Measurements from ENCODE around the gene SHISA6. TPM values are rescaled to one million over a fixed set of nuclear protein-coding genes. Genes with fewer than 3 reads are reported as not detected.
"Not testable (repeated sequence)": the region's sequence is repeated elsewhere in the genome, so short reads cannot be mapped to it uniquely, and the experiment has no call there.

SHISA6 gene
- polyA plus RNA-seq, 1 donor (not counting 4 experiments of a cell fraction or from before 2014, with no cell fraction given) = 2.2 TPM

- Histone ChIP-seq H3K79me2 (ENCODE audit: control insufficient read depth, insufficient read depth, low read length) (no peaks in the 10 kb centered on the region), H3K27me3 (ENCODE audit: control insufficient read depth, extremely low read depth, insufficient read depth, low read length) (no peaks in the 10 kb centered on the region), H4K20me1 (ENCODE audit: control insufficient read depth, extremely low read depth, insufficient read depth, low read length) (no peaks in the 10 kb centered on the region), H3K9ac (ENCODE audit: control insufficient read depth, extremely low read depth, insufficient read depth, low read length) (no peak overlapping the region), H3K4me3 (ENCODE audit: control insufficient read depth in 2 of 3, extremely low read depth in 1 of 3, insufficient read depth in 2 of 3, low read depth in 1 of 3, low read length in 3 of 3) (no peak overlapping the region), H3K36me3 (ENCODE audit: control insufficient read depth in 2 of 2, extremely low read depth in 1 of 2, insufficient read depth in 2 of 2, low read length in 2 of 2) (no peaks in the 10 kb centered on the region), H2AFZ (ENCODE audit: control insufficient read depth, low read length) (no peak overlapping the region), H3K27ac (ENCODE audit: control insufficient read depth, insufficient read depth, low read length) (no peak overlapping the region), H3K4me2 (ENCODE audit: control insufficient read depth, extremely low read depth, insufficient read depth, low read depth, low read length) (no peak overlapping the region), H3K9me1 (ENCODE audit: control insufficient read depth, extremely low read depth, insufficient read depth, low read length) (no peaks in the 10 kb centered on the region), H3K9me3 (ENCODE audit: control insufficient read depth, low read depth, low read length) (no peaks in the 10 kb centered on the region), H3K4me1 (ENCODE audit: control insufficient read depth, extremely low read depth, insufficient read depth, low read length) (no peaks in the 10 kb centered on the region)
- TF ChIP-seq CTCF (optimal IDR thresholded peaks at IDR 0.05 in 1 of 3, IDR thresholded peaks at IDR 0.05 in 1 of 3, conservative IDR thresholded peaks at IDR 0.05 in 1 of 3; ENCODE audit: extremely low read depth in 1 of 3, insufficient read depth in 2 of 3, low read length in 3 of 3) (no peak), EZH2 (IDR thresholded peaks at IDR 0.05; ENCODE audit: low read length) (no peak)
- no peak for DNase-seq (ENCODE audit: low read depth, low spot score)
- dilution Hi-C loops (cut with MboI; ENCODE audit: extremely low pct_ligation_motif_present, low sequenced_read_pairs) = no loop called here
- FAIRE-seq = no peak
Observed at GRCh38 chr17:11309033-11309432, 68.0 kb downstream of the SHISA6 start.

GRCh38 chr17:11309850-11310249 is 68.8 kb downstream of the SHISA6 start:
- Histone ChIP-seq H3K4me1 (ENCODE audit: control insufficient read depth, extremely low read depth, insufficient read depth, low read length) (no peaks in the 10 kb centered on the region), H3K9me3 (ENCODE audit: control insufficient read depth, low read depth, low read length) (no peaks in the 10 kb centered on the region), H3K4me2 (ENCODE audit: control insufficient read depth, extremely low read depth, insufficient read depth, low read depth, low read length) (no peak overlapping the region), H3K27me3 (ENCODE audit: control insufficient read depth, extremely low read depth, insufficient read depth, low read length) (no peaks in the 10 kb centered on the region), H3K4me3 (ENCODE audit: control insufficient read depth in 2 of 3, extremely low read depth in 1 of 3, insufficient read depth in 2 of 3, low read depth in 1 of 3, low read length in 3 of 3) (no peak overlapping the region), H3K9ac (ENCODE audit: control insufficient read depth, extremely low read depth, insufficient read depth, low read length) (no peak overlapping the region), H3K36me3 (ENCODE audit: control insufficient read depth in 2 of 2, extremely low read depth in 1 of 2, insufficient read depth in 2 of 2, low read length in 2 of 2) (no peaks in the 10 kb centered on the region), H3K27ac (ENCODE audit: control insufficient read depth, insufficient read depth, low read length) (no peak overlapping the region), H4K20me1 (ENCODE audit: control insufficient read depth, extremely low read depth, insufficient read depth, low read length) (no peaks in the 10 kb centered on the region), H2AFZ (ENCODE audit: control insufficient read depth, low read length) (no peak overlapping the region), H3K9me1 (ENCODE audit: control insufficient read depth, extremely low read depth, insufficient read depth, low read length) (no peaks in the 10 kb centered on the region), H3K79me2 (ENCODE audit: control insufficient read depth, insufficient read depth, low read length) (no peaks in the 10 kb centered on the region)
- dilution Hi-C loops (cut with MboI; ENCODE audit: extremely low pct_ligation_motif_present, low sequenced_read_pairs) = no loop called here
- no peak for TF ChIP-seq CTCF (optimal IDR thresholded peaks at IDR 0.05 in 1 of 3, IDR thresholded peaks at IDR 0.05 in 1 of 3, conservative IDR thresholded peaks at IDR 0.05 in 1 of 3; ENCODE audit: extremely low read depth in 1 of 3, insufficient read depth in 2 of 3, low read length in 3 of 3)
- no peak for TF ChIP-seq EZH2 (IDR thresholded peaks at IDR 0.05; ENCODE audit: low read length)
- no peak for DNase-seq (ENCODE audit: low read depth, low spot score)
- no peak for FAIRE-seq

GRCh38 chr17:11316451-11316850 is 75.4 kb downstream of the SHISA6 start:
- H3K9ac ChIP-seq (ENCODE audit: control insufficient read depth, extremely low read depth, insufficient read depth, low read length); H3K27ac ChIP-seq (ENCODE audit: control insufficient read depth, insufficient read depth, low read length); H4K20me1 ChIP-seq (ENCODE audit: control insufficient read depth, extremely low read depth, insufficient read depth, low read length); dilution Hi-C loops (cut with MboI; ENCODE audit: extremely low pct_ligation_motif_present, low sequenced_read_pairs); H3K9me3 ChIP-seq (ENCODE audit: control insufficient read depth, low read depth, low read length); H2AFZ ChIP-seq (ENCODE audit: control insufficient read depth, low read length); H3K27me3 ChIP-seq (ENCODE audit: control insufficient read depth, extremely low read depth, insufficient read depth, low read length); H3K4me2 ChIP-seq (ENCODE audit: control insufficient read depth, extremely low read depth, insufficient read depth, low read depth, low read length); H3K36me3 ChIP-seq (ENCODE audit: control insufficient read depth in 2 of 2, extremely low read depth in 1 of 2, insufficient read depth in 2 of 2, low read length in 2 of 2); FAIRE-seq; H3K9me1 ChIP-seq (ENCODE audit: control insufficient read depth, extremely low read depth, insufficient read depth, low read length); H3K79me2 ChIP-seq (ENCODE audit: control insufficient read depth, insufficient read depth, low read length); DNase-seq (ENCODE audit: low read depth, low spot score); H3K4me3 ChIP-seq (ENCODE audit: control insufficient read depth in 2 of 3, extremely low read depth in 1 of 3, insufficient read depth in 2 of 3, low read depth in 1 of 3, low read length in 3 of 3); H3K4me1 ChIP-seq (ENCODE audit: control insufficient read depth, extremely low read depth, insufficient read depth, low read length): not testable (repeated sequence)
